ENCODE data around the gene APLP2. TPM values are rescaled to one million over a fixed set of nuclear protein-coding genes. Genes with fewer than 3 reads are reported as not detected.
"Not testable (repeated sequence)": the region's sequence is repeated elsewhere in the genome, so short reads cannot be mapped to it uniquely, and the experiment has no call there.

Gene APLP2
- total RNA-seq: 10 to 100 TPM; 34.6 to 40.2 TPM

DNA sequence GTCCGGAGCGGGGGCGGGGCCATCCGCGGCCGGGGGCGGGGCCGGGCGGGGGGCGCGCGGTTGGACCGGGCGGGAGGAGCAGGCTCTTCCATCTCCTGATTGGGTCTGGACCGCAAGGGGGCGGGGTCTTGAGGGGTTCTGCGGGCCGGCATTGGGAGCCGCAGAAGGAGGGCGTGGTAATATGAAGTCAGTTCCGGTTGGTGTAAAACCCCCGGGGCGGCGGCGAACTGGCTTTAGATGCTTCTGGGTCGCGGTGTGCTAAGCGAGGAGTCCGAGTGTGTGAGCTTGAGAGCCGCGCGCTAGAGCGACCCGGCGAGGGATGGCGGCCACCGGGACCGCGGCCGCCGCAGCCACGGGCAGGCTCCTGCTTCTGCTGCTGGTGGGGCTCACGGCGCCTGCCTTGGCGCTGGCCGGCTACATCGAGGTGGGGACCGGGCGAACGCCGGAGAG, at the start of gene APLP2:
Gene APLP2, plus strand, starts transcription at position 236 of the 450 bp plus-strand sequence. Its CDS starts 84 bp downstream, at position 320.
- H3K36me3 Mint-ChIP-seq (ENCODE audit: low read depth): no peaks in the 10 kb centered on the region
- POLR2A ChIA-PET: no interaction called here
- CTCF ChIA-PET: interaction anchor here (0.7 kb wide), 1 partner anchor 175 kb away, joined by 4 read pairs; no protein-coding TSS in a partner anchor
- DNase-seq (peak; percentile 99), ATAC-seq (peak; percentile 96)
- peak within 1 kb of the TSS; percentile 91 for H3K27ac Mint-ChIP-seq
- intact Hi-C loops (cut with DNase I, micrococcal nuclease): loop anchor here (1.0 to 5.0 kb wide), 9 partner anchors 49 to 848 kb away; partner anchors contain the start of genes PRDM10 (in 2 of the 2), NFRKB (in 1 of the 2), SNX19 (in 1 of the 2) and ZBTB44 (in 1 of the 2)
- H3K4me1 Mint-ChIP-seq: peaks cover 22% of the 10 kb centered on the region
- H3K9me3 Mint-ChIP-seq (ENCODE audit: low read depth): no peaks in the 10 kb centered on the region
- peaks cover 6% of the 10 kb centered on the region for H3K27me3 Mint-ChIP-seq
- peak within 1 kb of the TSS; percentile 84 for H3K4me3 Mint-ChIP-seq

DNA sequence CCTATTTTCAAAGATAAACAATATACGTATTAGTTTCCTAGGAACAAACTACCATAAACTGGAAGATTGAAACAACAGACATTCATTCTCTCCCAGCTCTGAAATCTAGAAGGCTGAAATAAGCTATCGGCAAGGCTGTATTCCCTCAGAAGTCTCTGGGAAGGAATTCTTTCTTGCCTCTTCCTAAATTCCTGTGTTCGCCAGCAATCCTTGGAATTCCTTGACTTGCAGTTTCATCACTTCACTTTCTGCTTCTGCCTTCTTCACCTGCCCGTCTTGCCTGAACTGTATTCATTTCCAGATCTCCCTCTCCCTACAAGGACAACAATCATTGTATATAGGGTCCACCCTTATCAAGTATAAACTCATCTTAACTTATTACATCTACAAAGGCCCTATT, 49.4 kb upstream of the APLP2 start:
- intact Hi-C loops (cut with DNase I, micrococcal nuclease): no loop called here
- no peaks in the 10 kb centered on the region for H3K36me3 Mint-ChIP-seq (ENCODE audit: low read depth)
- peaks cover 4% of the 10 kb centered on the region for H3K9me3 Mint-ChIP-seq (ENCODE audit: low read depth)
- DNase-seq (no peak), ATAC-seq (no peak)
- H3K4me1 Mint-ChIP-seq: no peaks in the 10 kb centered on the region
- ChIA-PET CTCF (interaction anchor here (0.5 kb wide), 1 partner anchor 1155 kb away, joined by 3 read pairs; no protein-coding TSS in a partner anchor), POLR2A (no interaction called here)
- no peak overlapping the region for H3K4me3 Mint-ChIP-seq
- H3K27me3 Mint-ChIP-seq: peaks cover 2% of the 10 kb centered on the region
- H3K27ac Mint-ChIP-seq: no peak overlapping the region

DNA sequence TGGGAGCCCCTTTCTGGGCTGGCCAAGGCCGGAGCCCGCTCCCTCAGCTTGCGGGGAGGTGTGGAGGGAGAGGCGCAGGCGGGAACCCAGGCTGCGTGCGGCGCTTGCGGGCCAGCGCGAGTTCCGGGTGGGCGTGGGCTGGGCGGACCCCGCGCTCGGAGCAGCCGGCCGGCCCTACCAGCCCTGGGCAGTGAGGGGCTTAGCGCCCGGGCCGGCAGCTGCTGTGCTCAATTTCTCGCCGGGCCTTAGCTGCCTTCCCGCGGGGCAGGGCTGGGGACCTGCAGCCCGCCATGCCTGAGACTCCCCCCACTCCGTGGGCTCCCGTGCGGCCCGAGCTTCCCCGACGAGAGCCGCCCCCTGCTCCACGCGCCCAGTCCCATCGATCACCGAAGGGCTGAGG, 48.1 kb upstream of the APLP2 start:
- not testable (repeated sequence) for H3K27ac Mint-ChIP-seq, DNase-seq, ATAC-seq

DNA sequence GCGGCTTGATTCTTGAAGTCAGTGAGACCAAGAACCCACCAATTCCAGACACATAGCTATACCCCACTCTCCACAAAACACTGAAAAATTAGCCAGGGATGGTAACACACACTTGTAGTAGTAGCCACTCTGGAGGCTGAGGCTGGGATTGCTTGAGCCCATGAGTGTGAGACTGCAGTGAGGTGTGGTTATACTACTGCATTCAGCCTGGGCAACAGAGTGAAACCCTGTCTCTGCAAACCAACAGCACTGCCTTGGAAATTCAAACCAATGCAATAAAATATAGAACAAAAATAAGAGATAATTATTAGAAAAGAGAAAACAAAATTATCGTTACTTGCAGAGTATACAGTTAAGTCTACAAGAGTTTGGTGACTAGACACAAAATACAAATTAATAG, 46.9 kb upstream of the APLP2 start:
- H3K9me3 Mint-ChIP-seq (ENCODE audit: low read depth): no peaks in the 10 kb centered on the region
- peaks cover 4% of the 10 kb centered on the region for H3K27me3 Mint-ChIP-seq
- H3K4me1 Mint-ChIP-seq: no peaks in the 10 kb centered on the region
- no peak overlapping the region for H3K27ac Mint-ChIP-seq
- ATAC-seq (no peak), DNase-seq (no peak)
- no peaks in the 10 kb centered on the region for H3K36me3 Mint-ChIP-seq (ENCODE audit: low read depth)
- POLR2A ChIA-PET: no interaction called here
- intact Hi-C loops (cut with DNase I, micrococcal nuclease): no loop called here
- H3K4me3 Mint-ChIP-seq: no peak overlapping the region
- CTCF ChIA-PET: no interaction called here

More for the DNA sequence above, 48.1 kb upstream of the APLP2 start:
- H3K4me1 Mint-ChIP-seq; H3K27me3 Mint-ChIP-seq; H3K9me3 Mint-ChIP-seq (ENCODE audit: low read depth); CTCF ChIA-PET; H3K36me3 Mint-ChIP-seq (ENCODE audit: low read depth); POLR2A ChIA-PET; intact Hi-C loops (cut with DNase I, micrococcal nuclease); H3K4me3 Mint-ChIP-seq: not testable (repeated sequence)

DNA sequence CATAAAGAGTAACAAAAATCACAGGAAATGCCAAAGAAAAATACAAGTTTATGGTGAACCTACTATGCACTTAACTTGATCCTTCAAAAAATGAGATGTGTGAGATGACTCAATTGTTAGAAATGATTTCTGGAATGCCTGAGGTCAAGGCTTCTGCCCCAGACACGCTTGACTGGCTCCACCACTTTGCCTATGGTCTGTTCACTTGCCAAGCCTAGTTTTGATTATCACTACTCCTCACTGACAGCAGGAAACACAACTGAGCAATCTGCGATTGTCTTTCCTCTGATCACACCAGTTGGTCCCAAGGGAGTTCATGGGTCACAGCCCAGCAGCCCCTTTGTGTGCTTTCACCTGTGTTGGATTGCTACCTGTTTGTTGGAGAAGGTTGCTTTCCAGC, 46.5 kb upstream of the APLP2 start:
- Mint-ChIP-seq H3K4me1 (no peaks in the 10 kb centered on the region), H3K9me3 (ENCODE audit: low read depth) (no peaks in the 10 kb centered on the region), H3K36me3 (ENCODE audit: low read depth) (no peaks in the 10 kb centered on the region), H3K27me3 (peaks cover 4% of the 10 kb centered on the region), H3K27ac (no peak overlapping the region), H3K4me3 (no peak overlapping the region)
- ChIA-PET POLR2A (no interaction called here), CTCF (no interaction called here)
- ATAC-seq (no peak), DNase-seq (no peak)
- intact Hi-C loops (cut with DNase I, micrococcal nuclease): no loop called here

DNA sequence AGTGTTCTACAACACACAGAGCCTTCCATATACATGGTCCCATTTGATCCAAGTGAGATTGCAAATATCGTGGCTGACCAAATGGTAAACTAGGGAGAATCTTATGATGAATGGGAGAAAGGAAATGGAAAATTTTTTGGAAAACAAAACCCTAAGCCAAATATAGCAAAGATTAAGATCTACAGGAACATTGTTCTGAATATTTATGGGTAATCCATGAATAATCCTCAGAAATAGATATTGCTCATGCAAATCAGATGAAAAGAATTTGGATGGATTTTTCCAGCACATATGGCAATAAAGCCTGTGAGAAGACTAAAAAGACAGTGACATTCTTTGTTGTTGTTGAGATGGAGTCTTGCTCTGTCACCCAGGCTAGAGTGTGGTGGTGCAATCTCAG, 45.3 kb upstream of the APLP2 start:
- Mint-ChIP-seq H3K4me3 (no peak overlapping the region), H3K4me1 (no peaks in the 10 kb centered on the region), H3K27ac (no peak overlapping the region), H3K36me3 (ENCODE audit: low read depth) (no peaks in the 10 kb centered on the region), H3K27me3 (peaks cover 7% of the 10 kb centered on the region), H3K9me3 (ENCODE audit: low read depth) (no peaks in the 10 kb centered on the region)
- POLR2A ChIA-PET: no interaction called here
- ATAC-seq (no peak), DNase-seq (no peak)
- CTCF ChIA-PET: no interaction called here
- intact Hi-C loops (cut with DNase I, micrococcal nuclease): no loop called here

DNA sequence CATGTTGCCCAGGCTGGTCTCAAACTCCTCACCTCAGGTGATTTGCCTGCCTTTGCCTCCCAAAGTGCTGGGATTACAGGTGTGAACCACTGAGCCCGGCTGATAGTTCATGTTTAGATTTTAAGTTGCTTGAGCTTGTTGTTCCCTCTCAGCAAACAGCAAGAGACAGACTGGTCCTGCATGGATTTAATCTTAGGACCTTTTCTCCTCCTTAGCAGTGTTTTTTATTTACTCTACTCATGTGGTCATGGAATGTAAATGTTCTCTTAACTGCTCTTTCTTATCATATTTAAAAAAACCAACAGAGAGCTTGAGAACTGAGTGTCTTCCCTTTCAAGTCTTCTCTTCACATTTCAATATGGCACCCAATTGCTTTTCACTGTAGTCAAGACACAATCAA, 44.3 kb upstream of the APLP2 start:
- Mint-ChIP-seq H3K4me1 (no peaks in the 10 kb centered on the region), H3K4me3 (no peak overlapping the region), H3K9me3 (ENCODE audit: low read depth) (no peaks in the 10 kb centered on the region), H3K27ac (no peak overlapping the region), H3K36me3 (ENCODE audit: low read depth) (no peaks in the 10 kb centered on the region), H3K27me3 (peaks cover 7% of the 10 kb centered on the region)
- no peak for ATAC-seq
- no peak for DNase-seq
- CTCF ChIA-PET: interaction anchor here (1.3 kb wide), 1 partner anchor 107 kb away, joined by 3 read pairs; no protein-coding TSS in a partner anchor
- POLR2A ChIA-PET: no interaction called here
- intact Hi-C loops (cut with DNase I, micrococcal nuclease): no loop called here

DNA sequence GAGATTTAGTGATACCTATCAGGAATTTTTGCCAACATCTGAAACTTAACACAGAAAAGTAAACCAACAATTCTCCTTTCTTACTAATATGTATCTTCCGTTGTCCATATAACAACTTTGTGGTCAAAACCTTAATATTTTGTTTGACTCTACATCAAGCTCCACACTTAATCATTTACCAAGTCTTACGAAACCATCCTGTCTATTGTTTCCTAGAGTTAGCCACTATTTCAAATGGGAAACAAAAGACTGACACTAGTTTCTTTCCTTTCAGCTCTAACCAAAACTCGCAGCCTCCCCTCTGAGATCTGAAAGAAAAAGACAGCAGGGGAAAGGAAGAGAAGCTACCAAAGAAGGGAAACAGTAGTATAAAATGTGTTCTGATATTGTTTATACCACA, 40.6 kb upstream of the APLP2 start:
- ChIA-PET CTCF (interaction anchor here (1.1 kb wide), 1 partner anchor 103 kb away, joined by 3 read pairs; no protein-coding TSS in a partner anchor), POLR2A (no interaction called here)
- no peak overlapping the region for H3K4me3 Mint-ChIP-seq
- intact Hi-C loops (cut with DNase I, micrococcal nuclease): no loop called here
- no peak for ATAC-seq
- H3K27me3 Mint-ChIP-seq: peaks cover 7% of the 10 kb centered on the region
- no peak for DNase-seq
- H3K27ac Mint-ChIP-seq: no peak overlapping the region
- H3K36me3 Mint-ChIP-seq (ENCODE audit: low read depth): no peaks in the 10 kb centered on the region
- H3K4me1 Mint-ChIP-seq: no peaks in the 10 kb centered on the region
- no peaks in the 10 kb centered on the region for H3K9me3 Mint-ChIP-seq (ENCODE audit: low read depth)

DNA sequence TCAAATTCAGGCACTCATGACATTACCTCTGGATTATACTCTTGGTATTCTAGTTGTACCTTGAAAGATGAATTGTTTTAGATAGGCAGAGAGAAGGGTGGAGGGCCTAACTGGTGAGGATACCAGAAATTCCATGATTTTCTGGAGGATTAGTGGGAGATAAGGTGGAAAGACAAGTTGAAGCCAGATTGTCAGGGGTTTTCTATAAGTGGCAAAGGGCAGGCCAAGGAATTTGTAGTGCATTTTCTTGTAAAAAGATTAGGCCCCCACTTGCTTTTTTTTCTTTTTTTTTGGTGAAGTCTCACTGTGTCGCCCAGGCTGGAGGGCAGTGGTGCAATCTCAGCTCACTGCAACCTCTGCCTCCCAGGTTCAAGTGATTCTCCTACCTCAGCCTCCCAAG, 38.6 kb upstream of the APLP2 start:
- Mint-ChIP-seq H3K36me3 (ENCODE audit: low read depth) (no peaks in the 10 kb centered on the region), H3K27me3 (peaks cover 5% of the 10 kb centered on the region), H3K27ac (no peak overlapping the region), H3K9me3 (ENCODE audit: low read depth) (no peaks in the 10 kb centered on the region), H3K4me3 (no peak overlapping the region), H3K4me1 (no peaks in the 10 kb centered on the region)
- no peak for DNase-seq
- CTCF ChIA-PET: no interaction called here
- no peak for ATAC-seq
- POLR2A ChIA-PET: no interaction called here
- intact Hi-C loops (cut with DNase I, micrococcal nuclease): no loop called here

DNA sequence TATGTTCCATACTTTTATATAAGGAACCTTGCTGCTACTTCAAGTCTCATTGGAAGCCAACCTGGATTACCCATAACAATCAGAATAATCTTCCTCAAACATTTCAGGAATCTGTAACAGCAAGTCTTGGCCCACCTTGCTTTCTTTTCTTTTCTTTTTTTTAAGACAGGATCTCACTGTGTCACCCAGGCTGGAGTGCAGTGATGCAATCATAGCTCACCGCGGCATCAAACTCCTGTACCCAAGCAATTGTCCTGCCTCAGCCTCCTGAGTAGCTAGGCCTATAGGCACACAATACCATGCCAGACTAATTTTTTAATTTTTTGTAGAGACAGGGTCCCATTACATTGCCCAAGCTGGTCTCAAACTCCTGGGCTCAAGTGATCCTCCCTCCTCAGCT, 37.7 kb upstream of the APLP2 start:
- Mint-ChIP-seq H3K36me3 (ENCODE audit: low read depth) (no peaks in the 10 kb centered on the region), H3K4me1 (no peaks in the 10 kb centered on the region), H3K27me3 (peaks cover 6% of the 10 kb centered on the region), H3K27ac (no peak overlapping the region), H3K4me3 (no peak overlapping the region), H3K9me3 (ENCODE audit: low read depth) (no peaks in the 10 kb centered on the region)
- no peak for ATAC-seq
- ChIA-PET POLR2A (no interaction called here), CTCF (no interaction called here)
- intact Hi-C loops (cut with DNase I, micrococcal nuclease): no loop called here
- no peak for DNase-seq

DNA sequence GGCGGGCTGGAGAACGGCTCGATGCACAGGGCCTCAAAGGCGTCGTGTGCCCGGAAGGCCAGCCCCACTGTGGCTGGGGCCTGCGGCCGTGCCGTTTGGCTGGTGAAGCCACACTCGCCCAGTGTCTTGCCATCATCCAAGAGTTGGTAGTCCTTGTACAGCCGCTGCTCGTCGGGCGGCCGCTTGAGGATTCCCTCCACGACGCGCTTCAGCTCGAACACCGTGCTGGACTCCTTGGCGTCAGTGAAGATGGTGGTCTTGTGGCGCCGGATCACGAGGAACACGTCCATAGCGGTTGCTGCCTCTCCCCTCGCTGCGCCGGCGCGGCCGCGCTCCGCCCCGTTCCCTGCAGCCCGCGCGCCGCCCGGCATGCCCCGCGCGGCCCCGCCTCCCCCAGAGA, 36.8 kb upstream of the APLP2 start:
- CTCF ChIA-PET: no interaction called here

DNA sequence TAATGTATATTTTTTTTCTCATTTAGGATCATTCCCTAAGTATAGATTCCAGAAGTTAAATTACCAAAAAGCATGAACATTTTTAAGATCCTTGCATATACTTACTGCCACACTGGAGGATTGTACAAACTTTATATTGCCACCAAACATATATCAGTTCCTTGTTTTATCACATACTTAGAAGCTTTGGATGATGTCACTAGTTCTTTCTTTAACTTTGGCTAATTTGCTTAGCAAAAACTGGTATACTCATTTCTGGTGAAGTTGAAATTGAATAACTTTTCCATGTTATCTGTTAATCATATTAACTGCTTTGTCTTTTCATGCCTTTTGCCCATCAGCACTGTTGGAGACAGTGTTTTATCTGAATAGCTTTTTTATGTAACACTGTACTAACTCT, 35.5 kb upstream of the APLP2 start:
- POLR2A ChIA-PET: no interaction called here
- Mint-ChIP-seq H3K4me1 (no peaks in the 10 kb centered on the region), H3K27ac (no peak overlapping the region), H3K4me3 (no peak overlapping the region), H3K36me3 (ENCODE audit: low read depth) (no peaks in the 10 kb centered on the region), H3K27me3 (peaks cover 3% of the 10 kb centered on the region), H3K9me3 (ENCODE audit: low read depth) (no peaks in the 10 kb centered on the region)
- DNase-seq (no peak), ATAC-seq (no peak)
- intact Hi-C loops (cut with DNase I, micrococcal nuclease): no loop called here
- CTCF ChIA-PET: interaction anchor here (0.6 kb wide), 1 partner anchor 17 kb away, joined by 3 read pairs; no protein-coding TSS in a partner anchor

More for the DNA sequence above, 36.8 kb upstream of the APLP2 start:
- ATAC-seq: no peak
- Mint-ChIP-seq H3K27ac (no peak overlapping the region), H3K27me3 (peaks cover 6% of the 10 kb centered on the region), H3K4me3 (no peak overlapping the region), H3K9me3 (ENCODE audit: low read depth) (no peaks in the 10 kb centered on the region), H3K4me1 (no peaks in the 10 kb centered on the region), H3K36me3 (ENCODE audit: low read depth) (no peaks in the 10 kb centered on the region)
- intact Hi-C loops (cut with DNase I, micrococcal nuclease): no loop called here
- POLR2A ChIA-PET: no interaction called here
- DNase-seq: no peak

DNA sequence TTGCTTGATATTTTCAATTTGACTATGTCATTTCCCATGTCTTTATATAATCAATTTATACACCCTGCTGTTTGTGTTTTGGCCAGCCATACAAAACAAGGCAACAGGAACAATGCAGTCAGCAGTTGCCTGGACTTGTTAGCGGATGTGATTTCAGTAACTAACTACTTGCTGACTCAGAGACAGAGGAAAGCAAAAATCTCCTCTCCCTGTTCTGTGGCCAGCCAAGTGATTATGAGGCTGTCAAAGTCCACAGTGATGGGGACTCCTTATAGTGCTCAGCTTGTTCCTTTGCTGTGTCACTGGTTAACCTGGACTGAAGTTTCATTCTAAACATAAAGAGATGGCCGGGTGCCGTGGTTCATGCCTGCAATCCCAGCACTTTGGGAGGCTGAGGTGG, 32.6 kb upstream of the APLP2 start:
- H3K4me3 Mint-ChIP-seq: no peak overlapping the region
- peaks cover 5% of the 10 kb centered on the region for H3K27me3 Mint-ChIP-seq
- H3K9me3 Mint-ChIP-seq (ENCODE audit: low read depth): no peaks in the 10 kb centered on the region
- ATAC-seq (no peak), DNase-seq (no peak)
- ChIA-PET CTCF (no interaction called here), POLR2A (no interaction called here)
- no peaks in the 10 kb centered on the region for H3K36me3 Mint-ChIP-seq (ENCODE audit: low read depth)
- H3K27ac Mint-ChIP-seq: no peak overlapping the region
- no peaks in the 10 kb centered on the region for H3K4me1 Mint-ChIP-seq
- intact Hi-C loops (cut with DNase I, micrococcal nuclease): no loop called here

Data from activated CD4-positive, alpha-beta T cell treated with anti-CD3 and anti-CD28 coated beads for 36 hours (primary cell).